HepG2 (cell line): ENCODE measurements around the gene TCF20. TPM values are rescaled to one million over a fixed set of nuclear protein-coding genes. Genes with fewer than 3 reads are reported as not detected.

Source experiments
- ATAC-seq: fragments of 200-7000 bp; cut with Tn5 transposase; 3 replicates; pipeline ENCODE4 v1.9.1; 2020; ENCODE audit warnings: mild to moderate bottlenecking, moderate library complexity
- BruUV-seq: library from RNA; stranded (reverse); fragments of 400-500 nt; replicated peaks from 2 replicates; lab custom pipeline; 2021; lab: Mats Ljungman, UMichigan
- CTCF ChIA-PET: fragments of 300-600 bp; formaldehyde crosslinking; extraction: SDS; loops from one replicate; lab custom pipeline; 2021; ENCODE audit warnings: low total read pairs, inconsistent platforms, low intra/inter-chr PET ratio; lab: Yijun Ruan, JAX
- POLR2A ChIA-PET: fragments of 350-600 bp; sonication (Branson Sonifier 250); formaldehyde crosslinking; loops from one replicate; lab custom pipeline; 2020; ENCODE audit warnings: antibody characterized with exemption, inconsistent platforms; lab: Yijun Ruan, JAX
- DNase-seq: peaks from one replicate; pipeline ENCODE4 v3.0.0-alpha.2; 2015; ENCODE audit warnings: low spot score
- FAIRE-seq: peaks from 3 replicates; lab custom pipeline; 2011; peaks lifted over from hg19 to GRCh38; lab: Jason Lieb, UNC
- H2AFZ ChIP-seq: one replicate; pipeline ENCODE4 v1.6.1; 2011; ENCODE audit warnings: low read length, inconsistent platforms
- H3K27ac ChIP-seq: fragments of 300-600 bp; 3 replicates; pipeline ENCODE4 v1.8.0; 2011; ENCODE audit warnings: mixed run types, mild to moderate bottlenecking, mixed read lengths, low read length, inconsistent platforms; ENCODE audit not compliant: insufficient read depth; ENCODE audit errors: extremely low read length
- H3K27me3 ChIP-seq, 2 experiments: fragments of 200-600 bp in 1 of 2; 2 replicates in 1 of 2; 3 replicates in 1 of 2; pipeline versions ENCODE4 v1.6.0 to v1.8.0; 2011; ENCODE audit warnings: low read length in 2 of 2, mild to moderate bottlenecking in 2 of 2, moderate library complexity in 2 of 2, inconsistent platforms in 1 of 2; ENCODE audit not compliant: insufficient read depth in 2 of 2, control insufficient read depth in 1 of 2
- H3K36me3 ChIP-seq, 2 experiments: fragments of 200-600 bp in 1 of 2; replicated peaks in 1 of 2; 2 replicates in 1 of 2; 3 replicates in 1 of 2; pipeline versions ENCODE4 v1.5.1 to v1.8.0; 2011; ENCODE audit warnings: low read length in 2 of 2, inconsistent platforms in 1 of 2; ENCODE audit not compliant: insufficient read depth in 2 of 2, control insufficient read depth in 1 of 2
- H3K4me1 ChIP-seq: 2 replicates; pipeline ENCODE4 v1.5.1; 2012; ENCODE audit warnings: low read length, inconsistent platforms; ENCODE audit not compliant: insufficient read depth
- H3K4me2 ChIP-seq: 2 replicates; pipeline ENCODE4 v1.6.0; 2011; ENCODE audit warnings: low read depth, low read length, inconsistent platforms
- H3K4me3 ChIP-seq, 3 experiments: fragments of 200-600 bp in 1 of 3; sonication (generic), shearing (Covaris generic) in 1 of 3; replicated peaks in 1 of 3; 2 replicates each; pipeline ENCODE4 v1.5.1; 2011 to 2016; ENCODE audit warnings: low read length in 3 of 3, inconsistent platforms in 2 of 3, low read depth in 2 of 3, mild to moderate bottlenecking in 2 of 3, control low read depth in 1 of 3, mixed read lengths in 1 of 3; ENCODE audit not compliant: insufficient read depth in 1 of 3
- H3K79me2 ChIP-seq: one replicate; pipeline ENCODE4 v1.6.1; 2011; ENCODE audit warnings: low read length, inconsistent platforms; ENCODE audit not compliant: insufficient read depth
- H3K9ac ChIP-seq: 2 replicates; pipeline ENCODE4 v1.6.0; 2011; ENCODE audit warnings: mild to moderate bottlenecking, low read depth, low read length, inconsistent platforms; ENCODE audit not compliant: insufficient read depth
- H3K9me3 ChIP-seq: 2 replicates; pipeline ENCODE4 v1.5.1; 2012; ENCODE audit warnings: mild to moderate bottlenecking, low read length
- H4K20me1 ChIP-seq: 2 replicates; pipeline ENCODE4 v1.6.0; 2011; ENCODE audit warnings: inconsistent platforms, mild to moderate bottlenecking, low read length, moderate library complexity; ENCODE audit not compliant: insufficient read depth
- CEBPB ChIP-seq: IDR thresholded peaks from 2 replicates; pipeline ENCODE4 v1.6.1; 2011; ENCODE audit warnings: low read depth, low read length, improper control_type of control experiment, borderline replicate concordance
- EEA1 ChIP-seq: sonication (generic); formaldehyde crosslinking; IDR thresholded peaks from 2 replicates; pipeline ENCODE4 v1.5.1; 2020; ENCODE audit warnings: mild to moderate bottlenecking, missing genetic modification reagents, borderline replicate concordance
- HBP1 ChIP-seq: IDR thresholded peaks from 2 replicates; pipeline ENCODE4 v1.6.1; 2016; ENCODE audit warnings: low read depth, control low read depth
- HNF4A ChIP-seq: sonication (generic); formaldehyde crosslinking; IDR thresholded peaks from 2 replicates; pipeline ENCODE4 v1.4.0; 2020; ENCODE audit warnings: missing genetic modification reagents
- IKZF4 ChIP-seq: sonication (generic); formaldehyde crosslinking; IDR thresholded peaks from 2 replicates; pipeline ENCODE4 v1.5.1; 2020; ENCODE audit warnings: borderline replicate concordance, mild to moderate bottlenecking, low read depth, missing genetic modification reagents; ENCODE audit errors: not compliant biosample characterization
- NONO ChIP-seq, 2 experiments: fragments of 450-650 bp in 1 of 2; sonication (generic) in 1 of 2; formaldehyde crosslinking in 1 of 2; IDR thresholded peaks in 1 of 2; conservative IDR thresholded peaks in 1 of 2; 2 replicates each; pipeline versions ENCODE4 v1.6.1 to v1.8.0; 2017 to 2022; ENCODE audit warnings: mild to moderate bottlenecking in 1 of 2, missing genetic modification reagents in 1 of 2, moderate library complexity in 1 of 2
- ONECUT2 ChIP-seq: sonication (generic); formaldehyde crosslinking; IDR thresholded peaks from 2 replicates; pipeline ENCODE4 v1.4.0; 2020; ENCODE audit warnings: missing genetic modification reagents
- POLR2AphosphoS2 ChIP-seq: IDR thresholded peaks from 2 replicates; pipeline ENCODE4 v1.6.1; 2011; ENCODE audit warnings: low read depth, low read length, improper control_type of control experiment
- TOPORS ChIP-seq: sonication (generic); formaldehyde crosslinking; IDR thresholded peaks from 2 replicates; pipeline ENCODE4 v1.8.0; 2023; ENCODE audit warnings: mild to moderate bottlenecking, missing genetic modification reagents
- ZFP36 ChIP-seq: fragments of 150-350 bp; IDR thresholded peaks from 2 replicates; pipeline ENCODE4 v1.6.1; 2018; ENCODE audit warnings: borderline replicate concordance, low read length, low read depth; ENCODE audit not compliant: partially characterized antibody
- ZNF30 ChIP-seq: sonication (generic); formaldehyde crosslinking; IDR thresholded peaks from 2 replicates; pipeline ENCODE4 v1.5.0; 2020; ENCODE audit warnings: mild to moderate bottlenecking, missing genetic modification reagents
- ZNF503 ChIP-seq: sonication (generic); formaldehyde crosslinking; IDR thresholded peaks from 2 replicates; pipeline ENCODE4 v1.4.0; 2020; ENCODE audit warnings: missing genetic modification reagents
- WGBS: methylation state at CpG from one replicate; pipeline ENCODE4 v1.1.6; 2017; ENCODE audit warnings: low lambda C conversion rate; 5-methylcytosine and 5-hydroxymethylcytosine counted together
- in situ Hi-C: cut with HindIII; loops from 2 replicates; pipeline ENCODE4 v1.10.0; 2017; ENCODE audit warnings: low pct_unique_long_range_greater_than_20kb; ENCODE audit not compliant: extremely low pct_ligation_motif_present
- intact Hi-C: fragments of 100-400 bp; cut with micrococcal nuclease; formaldehyde crosslinking; loops from one replicate; pipeline ENCODE4 v1.10.0; 2022; ENCODE audit not compliant: unreplicated experiment
- polyA plus RNA-seq, 8 experiments: library from polyadenylated mRNA; depleted of rRNA in 3 of 8; stranded (reverse) in 7 of 8; unstranded in 1 of 8; fragments of >200 nt; fragmentation: Illumina TruSeq in 4 of 8; extraction: Trizol in 4 of 8; gene quantifications; 2 replicates each; pipeline versions ENCODE4 v1.2.1 to v1.2.3, GENCODE V29; 2011 to 2016; ENCODE audit warnings: low read depth in 4 of 8, missing spikeins in 1 of 8, mixed read lengths in 1 of 8; ENCODE audit not compliant: insufficient read depth in 1 of 8
- total RNA-seq, 5 experiments: library from RNA; depleted of rRNA; stranded (reverse); fragments of >200 nt; fragmentation: Illumina TruSeq; extraction: Trizol; gene quantifications; 2 replicates each; pipeline ENCODE4 v1.2.3, GENCODE V29; 2016; ENCODE audit warnings: low read depth in 1 of 5
- TF ChIP-seq, protein P1 (sequence below): sonication (generic); formaldehyde crosslinking; IDR thresholded peaks from 2 replicates; pipeline ENCODE4 v1.8.1; 2023; ENCODE audit warnings: mild to moderate bottlenecking, moderate library complexity, missing genetic modification reagents

TCF20 gene
- total and polyA plus RNA-seq, 2 of the 13 experiments (the other 11 are each of a cell fraction or from before 2014, with no cell fraction given), result 12.8 to 23.7 TPM

DNA sequence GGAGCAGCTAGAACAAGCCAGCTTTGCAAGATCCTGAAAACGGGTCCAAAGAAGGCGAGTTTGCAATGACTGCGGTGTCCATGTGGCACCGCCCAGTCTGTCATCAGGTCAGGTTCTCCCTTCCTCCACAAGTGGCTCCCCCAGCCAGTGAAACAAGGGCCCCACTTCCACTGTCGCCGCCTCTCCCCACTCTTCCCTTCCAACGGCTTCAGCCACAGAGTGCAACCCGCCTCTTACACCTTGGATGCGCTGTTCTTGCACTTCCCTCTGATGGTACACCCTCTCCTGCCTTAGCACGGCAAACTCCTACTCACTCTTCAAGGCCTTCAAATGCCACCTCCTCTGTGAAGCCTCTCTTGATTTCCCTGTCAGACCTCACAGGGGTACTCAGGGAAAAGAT is 10.8 kb upstream of the TCF20 start:
- no TSS peak for BruUV-seq
- Histone ChIP-seq H3K79me2 (no peaks in the 10 kb centered on the region), H2AFZ (no peak overlapping the region), H3K27me3 (peaks cover 4 to 22% of the 10 kb centered on the region in 2 experiments; a peak in 4 of 5 replicates), H4K20me1 (no peaks in the 10 kb centered on the region), H3K4me2 (no peak overlapping the region), H3K4me1 (peaks cover 27% of the 10 kb centered on the region), H3K9ac (no peak overlapping the region), H3K27ac (no peak overlapping the region), H3K9me3 (no peaks in the 10 kb centered on the region), H3K36me3 (no peaks in the 10 kb centered on the region; a peak in 1 of 5 replicates), H3K4me3 (no peak overlapping the region)
- no peak for ATAC-seq
- WGBS, result 66% methylated on average over 6 of the region's 10 CpGs
- DNase-seq, result no peak
- ChIA-PET CTCF (no interaction called here), POLR2A (no interaction called here)
- FAIRE-seq, result no peak
- intact Hi-C loops (no loop called here), in situ Hi-C loops (no loop called here)
- TF ChIP-seq CEBPB (no peak), HNF4A (CRISPR knock-in tag) (no peak), NONO (IDR thresholded peaks at IDR 0.05) (no peak), NONO (CRISPR knock-in tag; conservative IDR thresholded peaks at IDR 0.05) (0 out of 2 replicates have a peak, but pooled peaks have one; percentile 21), IKZF4 (CRISPR knock-in tag) (peak; percentile 24), TOPORS (no peak), ONECUT2 (CRISPR knock-in tag) (no peak), POLR2AphosphoS2 (no peak), ZNF30 (CRISPR knock-in tag) (no peak), ZFP36 (peak; percentile 48), HBP1 (CRISPR knock-in tag) (no peak), ZNF503 (CRISPR knock-in tag) (no peak), EEA1 (CRISPR knock-in tag) (no peak)
- TF ChIP-seq, protein P1, sequence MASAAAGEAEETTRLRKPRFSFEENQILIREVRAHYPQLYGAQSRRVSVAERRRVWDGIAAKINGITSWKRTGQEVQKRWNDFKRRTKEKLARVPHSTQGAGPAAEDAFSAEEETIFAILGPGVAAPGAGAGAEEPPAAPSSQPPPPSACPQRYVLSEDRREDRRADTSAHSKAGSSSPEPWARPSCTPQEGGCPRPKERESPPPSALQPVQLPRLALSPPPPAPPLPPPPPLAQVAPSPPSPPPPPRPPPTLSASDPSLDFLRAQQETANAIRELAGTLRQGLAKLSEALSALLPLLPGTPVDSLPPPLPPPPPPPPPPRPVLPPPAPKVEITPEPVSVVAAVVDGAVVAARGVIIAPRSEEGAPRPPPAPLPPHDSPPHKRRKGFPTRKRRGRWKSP, result 0 out of 2 replicates have a peak, but pooled peaks have one; percentile 15
